NCI-H774 (cell line): ENCODE data around the gene SOHLH2.

Experiments
- DNase-seq: peaks from one replicate; lab custom pipeline; 2025; lab: John Stamatoyannopoulos, UW

Gene SOHLH2, protein sequence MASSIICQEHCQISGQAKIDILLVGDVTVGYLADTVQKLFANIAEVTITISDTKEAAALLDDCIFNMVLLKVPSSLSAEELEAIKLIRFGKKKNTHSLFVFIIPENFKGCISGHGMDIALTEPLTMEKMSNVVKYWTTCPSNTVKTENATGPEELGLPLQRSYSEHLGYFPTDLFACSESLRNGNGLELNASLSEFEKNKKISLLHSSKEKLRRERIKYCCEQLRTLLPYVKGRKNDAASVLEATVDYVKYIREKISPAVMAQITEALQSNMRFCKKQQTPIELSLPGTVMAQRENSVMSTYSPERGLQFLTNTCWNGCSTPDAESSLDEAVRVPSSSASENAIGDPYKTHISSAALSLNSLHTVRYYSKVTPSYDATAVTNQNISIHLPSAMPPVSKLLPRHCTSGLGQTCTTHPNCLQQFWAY

GRCh38 chr13:36214163-36214921 lies at the start of gene SOHLH2:
TSS of gene SOHLH2 (minus strand) at chr13:36214556. CDS start at chr13:36214526, 30 bp downstream.
- DNase-seq: no peak

GRCh38 chr13:36261976-36262375 lies 47.6 kb upstream of the SOHLH2 start:
- DNase-seq: no peak

DNA sequence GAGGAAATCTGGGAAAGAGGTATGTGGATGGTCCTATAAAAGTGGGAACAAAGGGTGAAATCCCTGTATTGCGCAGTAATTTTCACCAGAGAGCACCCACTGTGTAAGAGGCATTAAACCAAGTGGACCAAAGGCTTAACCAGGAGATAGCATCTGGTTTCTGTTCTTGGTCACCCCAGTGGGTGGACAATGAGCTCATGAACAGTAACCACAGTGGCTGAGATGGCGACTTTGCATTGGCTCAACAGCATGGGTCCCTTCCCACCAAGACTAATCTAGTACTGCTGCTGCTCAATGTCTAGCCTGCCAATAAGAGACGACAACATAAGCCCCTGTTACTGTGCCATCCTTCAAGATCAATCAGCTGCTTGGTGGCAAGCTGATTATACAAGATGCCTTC lies 46.7 kb upstream of the SOHLH2 start:
- no peak for DNase-seq

DNA sequence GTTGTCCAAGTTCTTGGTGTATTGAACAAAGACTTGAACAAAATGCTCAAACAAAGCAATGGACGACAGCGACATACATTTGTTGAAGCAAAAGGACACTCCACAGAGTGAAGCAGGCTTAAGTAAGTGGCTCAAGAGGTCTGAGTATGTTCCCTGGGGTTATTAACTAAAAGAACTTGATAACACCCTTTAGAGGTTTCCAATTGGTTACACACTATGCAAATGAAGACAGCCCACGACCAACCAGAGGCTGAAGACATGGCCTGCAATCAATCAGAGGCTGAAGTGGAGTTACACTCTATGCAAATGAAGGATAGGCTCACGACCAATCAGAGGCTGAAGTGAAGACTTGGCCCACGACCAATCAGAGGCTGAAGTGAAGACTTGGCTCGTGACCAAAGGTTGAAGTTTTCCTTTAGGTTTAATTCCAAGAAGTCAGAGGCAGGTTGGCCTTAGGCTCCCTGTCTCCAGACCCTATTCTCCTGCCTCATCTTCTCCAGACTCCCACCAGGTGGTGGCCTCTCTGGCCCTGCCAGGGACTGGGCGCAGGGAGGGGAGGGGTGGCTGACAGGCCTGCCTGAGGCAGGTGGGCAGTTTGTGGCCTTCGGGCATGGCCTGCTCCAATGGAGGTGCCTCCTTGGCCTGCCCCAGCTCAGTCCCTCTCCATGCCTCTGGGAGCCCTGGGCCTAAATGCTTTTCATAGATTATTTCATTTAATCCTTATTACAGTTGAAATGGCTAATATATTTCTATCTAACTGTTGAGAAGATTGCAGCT lies 45.2 kb upstream of the SOHLH2 start:
- no peak for DNase-seq

GRCh38 chr13:36258831-36259230 lies 44.5 kb upstream of the SOHLH2 start:
- DNase-seq: no peak

- DNase-seq: no peak
These were observed 37.2 kb upstream of the SOHLH2 start for GRCh38 chr13:36251526-36251925.

DNA sequence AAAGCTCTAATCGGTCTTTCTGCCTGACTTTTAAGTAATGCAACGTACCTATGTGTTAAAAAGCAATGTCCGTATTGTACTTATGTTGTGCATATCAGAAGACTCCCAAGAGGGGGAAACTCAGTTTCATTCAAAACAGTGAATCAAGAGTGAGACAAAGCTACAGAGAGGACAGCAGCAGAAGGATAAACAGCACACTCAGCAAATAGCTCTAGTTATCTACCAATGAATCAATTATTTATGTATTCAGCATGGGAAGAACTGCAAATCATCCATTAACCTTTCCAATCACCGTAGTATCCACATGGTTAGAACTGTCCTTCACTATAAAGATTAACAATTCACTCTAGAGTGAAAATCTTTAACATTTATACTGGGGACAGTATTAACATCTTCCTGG lies 36.7 kb upstream of the SOHLH2 start:
- no peak for DNase-seq

GRCh38 chr13:36248700-36249099 lies 34.3 kb upstream of the SOHLH2 start:
- DNase-seq: no peak

DNA sequence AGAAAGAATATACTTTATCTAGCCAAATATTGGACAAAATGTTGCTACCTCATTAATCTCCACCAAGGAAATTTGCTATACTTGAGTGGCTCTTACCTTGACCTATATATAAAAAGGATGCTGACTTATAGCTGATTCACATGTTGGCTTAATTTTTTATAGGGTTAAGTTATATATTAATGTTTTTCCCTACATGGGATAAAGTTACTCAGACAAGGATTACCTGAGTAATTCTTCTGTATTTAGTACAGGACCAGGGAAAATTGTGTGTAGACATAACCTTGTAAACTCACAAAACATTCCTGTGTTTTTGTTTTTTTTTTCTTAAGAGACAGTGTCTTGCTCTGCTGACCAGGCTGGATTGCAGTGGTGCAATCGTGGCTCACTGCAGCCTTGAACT lies 30.6 kb upstream of the SOHLH2 start:
- DNase-seq: no peak

DNA sequence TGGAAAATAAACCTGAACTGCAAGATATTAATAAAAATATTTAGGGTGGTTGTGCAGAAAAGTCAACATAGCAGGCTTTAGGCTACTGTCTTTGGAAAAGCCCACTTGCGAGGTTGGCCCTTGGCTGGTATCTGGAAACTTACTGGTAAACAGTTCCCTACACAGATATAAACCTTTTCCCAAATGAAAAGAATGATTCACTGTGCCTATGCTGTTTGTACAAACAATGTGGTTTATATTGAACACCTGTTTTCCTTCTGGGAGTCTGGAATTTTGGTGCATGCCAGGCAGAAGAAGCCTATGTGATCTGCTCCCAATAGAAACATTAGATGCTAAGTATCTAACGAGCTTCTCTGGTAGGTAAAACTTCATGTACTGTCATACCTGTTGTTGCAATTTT lies 29.7 kb upstream of the SOHLH2 start:
- no peak for DNase-seq

- DNase-seq: no peak
These were observed 28.4 kb upstream of the SOHLH2 start for GRCh38 chr13:36242761-36243160.

GRCh38 chr13:36231236-36231635 lies 16.9 kb upstream of the SOHLH2 start:
- DNase-seq: no peak

DNA sequence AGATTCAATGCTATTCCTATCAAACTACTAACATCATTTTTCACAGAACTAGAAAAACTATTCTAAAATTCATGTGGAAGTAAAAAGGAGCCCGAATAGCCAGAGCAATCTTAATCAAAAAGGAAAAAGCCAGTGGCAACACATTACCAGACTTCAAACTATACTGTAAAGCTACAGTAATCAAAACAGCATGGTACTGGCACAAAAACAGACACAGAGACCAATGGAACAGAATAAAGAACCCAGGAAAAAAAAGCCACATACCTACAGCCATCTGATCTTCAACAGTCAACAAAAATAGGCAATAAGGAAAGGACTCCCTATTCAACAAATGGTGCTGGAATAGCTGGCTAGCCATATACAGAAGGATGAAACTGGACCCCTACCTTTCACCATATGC lies 10.4 kb upstream of the SOHLH2 start:
- no peak for DNase-seq

- DNase-seq: no peak
These were observed 5.5 kb upstream of the SOHLH2 start for GRCh38 chr13:36219883-36220282.

DNA sequence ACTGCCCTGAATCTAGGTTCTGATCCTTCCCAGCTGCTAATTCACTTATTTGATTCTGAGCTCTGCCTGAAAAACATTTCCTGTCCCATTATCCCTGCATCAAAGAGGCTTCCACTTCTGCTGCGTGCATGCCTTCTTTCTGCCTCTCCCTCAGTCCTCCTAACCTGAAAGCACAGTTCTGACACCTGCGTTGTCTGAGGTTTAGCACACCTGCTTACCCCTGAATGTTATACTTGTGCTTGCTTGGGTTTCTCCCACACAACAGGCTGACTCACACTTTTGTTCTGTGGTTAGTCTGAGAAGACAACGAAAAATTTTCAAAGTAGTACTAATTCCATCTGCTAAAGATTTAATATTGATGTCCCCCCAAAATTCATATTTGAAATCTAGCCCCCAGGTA lies 3.1 kb upstream of the SOHLH2 start:
- DNase-seq: no peak

- DNase-seq: no peak
These were observed 1.6 kb downstream of the SOHLH2 start for GRCh38 chr13:36212789-36213188.

GRCh38 chr13:36211567-36211966 lies 2.8 kb downstream of the SOHLH2 start:
- DNase-seq: no peak

- DNase-seq: no peak
These were observed 3.6 kb downstream of the SOHLH2 start for GRCh38 chr13:36210738-36211137.

DNA sequence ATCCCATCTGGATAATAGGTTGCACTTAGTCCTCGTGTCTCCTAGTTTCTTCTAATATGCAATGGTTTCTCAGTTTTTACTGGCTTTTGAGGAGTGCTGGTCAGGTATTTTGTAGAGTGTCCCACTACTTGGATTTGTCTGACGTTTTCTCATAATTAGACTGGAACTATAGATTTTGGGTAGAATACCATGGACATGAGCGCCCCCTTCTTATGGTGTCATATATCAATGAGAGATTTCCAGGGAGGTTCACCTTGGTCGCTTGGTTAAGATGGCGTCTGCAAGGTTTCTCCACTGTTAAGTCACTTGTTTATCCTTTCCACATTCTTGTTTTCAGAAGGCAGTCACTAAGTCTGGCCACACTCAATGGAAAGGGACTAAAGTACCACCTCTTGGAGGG lies 6.7 kb downstream of the SOHLH2 start:
- DNase-seq: no peak

- DNase-seq: no peak
These were observed 21.1 kb downstream of the SOHLH2 start for GRCh38 chr13:36193151-36193855.

- DNase-seq: no peak
These were observed 22.2 kb downstream of the SOHLH2 start for GRCh38 chr13:36192166-36192565.

GRCh38 chr13:36190771-36191170 lies 23.6 kb downstream of the SOHLH2 start:
- DNase-seq: no peak
